ENCODE measurements around the gene TACC3. TPM values are rescaled to one million over a fixed set of nuclear protein-coding genes. Genes with fewer than 3 reads are reported as not detected.

Gene TACC3
- total RNA-seq, 1 donor from 2014 or later = 42.2 TPM

DNA sequence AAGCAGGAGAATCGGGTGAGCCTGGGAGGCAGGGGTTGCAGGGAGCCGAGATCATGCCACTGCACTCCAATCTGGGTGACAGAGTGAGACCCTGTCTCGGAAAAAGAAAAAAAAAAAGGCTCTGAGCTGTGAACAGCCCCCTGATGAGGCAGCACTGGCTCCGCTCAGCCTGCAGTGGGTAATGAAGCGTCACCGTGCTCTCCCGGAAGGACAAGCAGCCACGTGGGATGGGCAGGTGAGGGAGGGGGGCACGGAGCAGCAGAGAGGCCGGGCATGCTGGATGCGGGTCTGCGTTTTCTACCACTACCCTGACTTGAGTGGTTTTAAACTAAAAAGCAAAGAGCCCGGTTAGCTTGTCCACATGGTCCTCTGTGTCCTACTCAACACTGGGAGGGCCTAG is 15.5 kb downstream of the TACC3 start:
- H3K9me3 Mint-ChIP-seq (ENCODE audit: unreplicated experiment) = peaks cover 7% of the 10 kb centered on the region
- no peak overlapping the region for H3K27ac Mint-ChIP-seq (ENCODE audit: unreplicated experiment)
- TF ChIP-seq, protein P1, sequence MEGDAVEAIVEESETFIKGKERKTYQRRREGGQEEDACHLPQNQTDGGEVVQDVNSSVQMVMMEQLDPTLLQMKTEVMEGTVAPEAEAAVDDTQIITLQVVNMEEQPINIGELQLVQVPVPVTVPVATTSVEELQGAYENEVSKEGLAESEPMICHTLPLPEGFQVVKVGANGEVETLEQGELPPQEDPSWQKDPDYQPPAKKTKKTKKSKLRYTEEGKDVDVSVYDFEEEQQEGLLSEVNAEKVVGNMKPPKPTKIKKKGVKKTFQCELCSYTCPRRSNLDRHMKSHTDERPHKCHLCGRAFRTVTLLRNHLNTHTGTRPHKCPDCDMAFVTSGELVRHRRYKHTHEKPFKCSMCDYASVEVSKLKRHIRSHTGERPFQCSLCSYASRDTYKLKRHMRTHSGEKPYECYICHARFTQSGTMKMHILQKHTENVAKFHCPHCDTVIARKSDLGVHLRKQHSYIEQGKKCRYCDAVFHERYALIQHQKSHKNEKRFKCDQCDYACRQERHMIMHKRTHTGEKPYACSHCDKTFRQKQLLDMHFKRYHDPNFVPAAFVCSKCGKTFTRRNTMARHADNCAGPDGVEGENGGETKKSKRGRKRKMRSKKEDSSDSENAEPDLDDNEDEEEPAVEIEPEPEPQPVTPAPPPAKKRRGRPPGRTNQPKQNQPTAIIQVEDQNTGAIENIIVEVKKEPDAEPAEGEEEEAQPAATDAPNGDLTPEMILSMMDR (IDR thresholded peaks at IDR 0.05; ENCODE audit: unreplicated experiment) = no peak
- no peak overlapping the region for H3K4me3 Mint-ChIP-seq (ENCODE audit: unreplicated experiment)
- no peaks in the 10 kb centered on the region for H3K4me1 Mint-ChIP-seq (ENCODE audit: unreplicated experiment)
- H3K36me3 Mint-ChIP-seq (ENCODE audit: low read depth, unreplicated experiment) = peaks cover 40% of the 10 kb centered on the region
- peaks cover 6% of the 10 kb centered on the region for H3K27me3 Mint-ChIP-seq (ENCODE audit: unreplicated experiment)
- no peak for DNase-seq (ENCODE audit: low spot score)

DNA sequence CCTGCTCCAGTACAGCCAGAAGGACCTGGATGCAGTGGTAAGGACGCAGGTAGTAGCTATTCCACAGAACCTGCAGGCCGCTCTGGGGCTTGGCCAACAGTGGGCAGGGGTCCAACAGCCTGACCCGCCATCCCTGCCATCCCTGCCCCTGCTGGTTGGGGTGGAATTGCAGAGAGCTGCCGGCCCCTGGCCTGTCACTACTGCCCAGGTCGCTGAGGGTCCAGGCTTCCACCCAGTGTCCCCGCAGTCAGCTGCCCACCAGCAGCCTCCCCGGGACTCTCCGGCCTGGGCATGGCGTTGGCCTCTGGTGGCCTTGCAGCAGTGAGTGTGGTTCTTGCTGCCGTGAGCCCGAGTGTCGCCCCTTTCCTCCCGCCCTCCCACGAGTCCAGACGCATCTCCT is 16.3 kb downstream of the TACC3 start:
- H3K27ac Mint-ChIP-seq (ENCODE audit: unreplicated experiment) = no peak overlapping the region
- peak overlapping the region; percentile 37 for H3K4me3 Mint-ChIP-seq (ENCODE audit: unreplicated experiment)
- no peak for DNase-seq (ENCODE audit: low spot score)
- peaks cover 40% of the 10 kb centered on the region for H3K36me3 Mint-ChIP-seq (ENCODE audit: low read depth, unreplicated experiment)
- peaks cover 7% of the 10 kb centered on the region for H3K9me3 Mint-ChIP-seq (ENCODE audit: unreplicated experiment)
- TF ChIP-seq, protein P1 (IDR thresholded peaks at IDR 0.05; ENCODE audit: unreplicated experiment) = no peak
- peaks cover 6% of the 10 kb centered on the region for H3K27me3 Mint-ChIP-seq (ENCODE audit: unreplicated experiment)
- no peaks in the 10 kb centered on the region for H3K4me1 Mint-ChIP-seq (ENCODE audit: unreplicated experiment)

DNA sequence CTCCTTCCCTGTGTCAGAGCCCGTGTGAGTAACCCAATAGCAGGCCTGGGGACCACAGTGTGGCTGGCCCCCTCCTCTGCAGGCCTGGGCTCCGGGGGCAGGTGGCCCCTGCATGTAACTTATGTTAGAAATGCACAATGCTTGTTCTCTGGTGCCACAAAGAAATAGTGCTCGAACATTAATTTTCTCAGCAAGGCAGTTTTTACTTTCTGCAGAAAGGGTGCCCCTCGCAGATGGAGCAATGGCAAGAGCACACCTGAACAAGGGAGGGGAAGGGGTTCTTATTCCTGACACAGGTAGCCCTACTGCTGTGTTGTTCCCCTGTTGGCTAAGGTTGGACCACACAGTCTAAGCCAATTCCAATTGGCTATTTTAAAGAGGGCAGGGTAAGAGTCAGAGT is 17.1 kb downstream of the TACC3 start:
- H3K27ac Mint-ChIP-seq (ENCODE audit: unreplicated experiment) = no peak overlapping the region
- H3K4me1 Mint-ChIP-seq (ENCODE audit: unreplicated experiment) = no peaks in the 10 kb centered on the region
- peaks cover 7% of the 10 kb centered on the region for H3K9me3 Mint-ChIP-seq (ENCODE audit: unreplicated experiment)
- peaks cover 38% of the 10 kb centered on the region for H3K36me3 Mint-ChIP-seq (ENCODE audit: low read depth, unreplicated experiment)
- TF ChIP-seq, protein P1 (IDR thresholded peaks at IDR 0.05; ENCODE audit: unreplicated experiment) = no peak
- peaks cover 8% of the 10 kb centered on the region for H3K27me3 Mint-ChIP-seq (ENCODE audit: unreplicated experiment)
- DNase-seq (ENCODE audit: low spot score) = no peak
- peak overlapping the region; percentile 57 for H3K4me3 Mint-ChIP-seq (ENCODE audit: unreplicated experiment)

DNA sequence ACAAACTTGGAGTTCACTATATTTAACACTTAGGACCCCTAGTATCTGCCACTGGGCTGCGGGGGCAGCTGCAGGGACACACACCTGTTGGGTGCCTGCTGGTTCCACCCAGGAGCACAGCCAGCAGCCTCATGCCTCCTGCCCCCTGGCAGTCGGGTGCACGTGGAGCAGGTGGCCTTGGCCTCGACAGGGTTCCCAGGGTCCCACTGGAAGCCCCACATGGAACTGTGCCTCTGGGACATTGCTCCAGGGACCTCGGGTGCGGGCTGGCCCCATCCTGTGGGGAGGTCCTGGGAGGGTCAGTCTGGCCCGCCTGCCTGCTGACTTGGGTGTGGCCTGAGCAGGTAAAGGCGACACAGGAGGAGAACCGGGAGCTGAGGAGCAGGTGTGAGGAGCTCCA is 18.0 kb downstream of the TACC3 start:
- Mint-ChIP-seq H3K4me3 (ENCODE audit: unreplicated experiment) (no peak overlapping the region), H3K36me3 (ENCODE audit: low read depth, unreplicated experiment) (peaks cover 41% of the 10 kb centered on the region), H3K4me1 (ENCODE audit: unreplicated experiment) (no peaks in the 10 kb centered on the region), H3K9me3 (ENCODE audit: unreplicated experiment) (peaks cover 7% of the 10 kb centered on the region), H3K27ac (ENCODE audit: unreplicated experiment) (no peak overlapping the region), H3K27me3 (ENCODE audit: unreplicated experiment) (peaks cover 12% of the 10 kb centered on the region)
- TF ChIP-seq, protein P1 (IDR thresholded peaks at IDR 0.05; ENCODE audit: unreplicated experiment) = no peak
- DNase-seq (ENCODE audit: low spot score) = no peak

DNA sequence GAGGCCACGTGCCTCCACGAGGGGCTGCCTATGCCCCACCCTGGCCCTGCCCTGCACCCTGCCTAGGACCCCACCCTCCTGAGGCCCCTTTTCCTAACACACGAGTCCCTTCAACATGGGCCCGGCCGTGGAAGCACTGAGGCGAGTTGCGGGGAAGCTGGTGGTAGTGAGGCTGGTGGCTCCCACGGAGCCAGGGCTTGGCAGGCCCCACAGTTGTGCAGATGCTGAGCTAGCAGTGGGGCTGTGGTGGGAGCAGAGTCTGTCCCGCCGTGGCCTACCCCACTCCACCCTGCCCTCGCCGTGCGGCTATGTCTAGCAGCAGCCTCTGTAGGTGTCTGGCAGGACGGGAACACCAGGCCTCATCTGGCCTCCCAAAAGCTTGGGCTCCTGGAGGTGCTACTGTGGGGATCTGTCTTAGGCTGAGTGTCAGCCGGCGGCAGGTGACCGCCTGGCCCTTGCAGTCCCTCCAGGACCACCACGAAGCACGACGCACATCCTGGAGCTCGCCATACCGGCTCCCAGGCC is 18.8 kb downstream of the TACC3 start:
- Mint-ChIP-seq H3K4me1 (ENCODE audit: unreplicated experiment) (no peaks in the 10 kb centered on the region), H3K36me3 (ENCODE audit: low read depth, unreplicated experiment) (peaks cover 45% of the 10 kb centered on the region), H3K27ac (ENCODE audit: unreplicated experiment) (no peak overlapping the region), H3K9me3 (ENCODE audit: unreplicated experiment) (peaks cover 7% of the 10 kb centered on the region), H3K27me3 (ENCODE audit: unreplicated experiment) (peaks cover 12% of the 10 kb centered on the region), H3K4me3 (ENCODE audit: unreplicated experiment) (no peak overlapping the region)
- DNase-seq (ENCODE audit: low spot score) = no peak
- TF ChIP-seq, protein P1 (IDR thresholded peaks at IDR 0.05; ENCODE audit: unreplicated experiment) = no peak
